GM21576 (cell line): ENCODE results near the gene ZNF23.

Experiments used
- ATAC-seq: cut with Tn5 transposase; IDR thresholded peaks from one replicate; pipeline ENCODE4 v1.9.1; 2021; ENCODE audit warnings: mild to moderate bottlenecking, moderate library complexity; ENCODE audit not compliant: unreplicated experiment

Gene ZNF23

DNA sequence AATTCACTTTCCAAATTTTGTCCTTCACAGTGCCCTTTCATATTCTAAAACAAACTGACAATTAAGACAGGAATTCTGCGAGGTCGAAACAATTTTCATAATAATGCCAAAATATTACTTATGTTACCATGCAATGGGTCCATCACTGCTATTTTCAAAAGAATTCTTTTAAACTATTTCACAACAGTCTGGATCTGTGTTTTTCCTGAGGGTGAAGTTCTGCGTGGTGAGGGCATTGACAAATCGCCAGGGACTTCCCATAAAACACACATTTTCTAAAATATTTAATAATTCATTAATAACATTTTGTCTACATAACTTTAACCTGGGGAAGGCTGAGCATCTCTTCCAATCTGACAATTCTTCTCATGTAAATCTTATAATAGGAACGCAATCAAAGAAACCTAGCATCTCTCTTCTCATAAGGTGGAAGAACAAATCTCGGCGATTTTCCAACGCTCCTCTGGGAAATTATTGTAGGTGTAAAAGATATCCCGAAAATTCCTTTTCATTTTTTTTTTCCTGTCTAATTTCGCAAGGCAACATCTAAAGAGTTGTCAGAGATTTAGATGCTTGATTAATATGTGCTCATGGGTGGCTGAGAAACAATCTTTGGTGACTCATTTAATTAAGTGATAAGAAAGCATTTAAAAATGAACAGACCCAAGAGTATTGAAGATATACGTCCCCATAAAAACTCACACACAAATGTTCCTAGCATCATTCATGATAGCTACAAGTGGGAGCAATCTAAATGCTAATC, 62.1 kb downstream of the ZNF23 start:
- no peak for ATAC-seq
